ENCODE results near the gene PLCD3. TPM values are rescaled to one million over a fixed set of nuclear protein-coding genes. Genes with fewer than 3 reads are reported as not detected.

PLCD3 gene
- total RNA-seq, 2 experiments from 2014 or later = 3.0 to 4.1 TPM

Small RNA genes lying within 50 kb of the gene (microRNA-seq; reads per million reads assigned to microRNA genes)
- gene MIR6784 (ENCODE audit: borderline microRNAs expressed, borderline replicate concordance) = not detected

Other genes with a start within 250 kb of the PLCD3 start
- 100 to 1,000 TPM; 133 to 145 TPM for gene EFTUD2, start 233.1 kb downstream of the PLCD3 start, total RNA-seq
- not detected for gene GFAP, start 217.0 kb downstream of the PLCD3 start, total RNA-seq
- gene KIF18B, start 184.7 kb downstream of the PLCD3 start, total RNA-seq = 100 to 1,000 TPM; 107 to 109 TPM
- under 1 TPM; 0.67 to 0.77 TPM for gene C1QL1, start 164.2 kb downstream of the PLCD3 start, total RNA-seq
- gene DCAKD, start 80.9 kb downstream of the PLCD3 start, total RNA-seq = 10 to 100 TPM; 36.5 to 38.6 TPM
- gene NMT1, start 71.2 kb downstream of the PLCD3 start, total RNA-seq = 100 to 1,000 TPM; 118 to 138 TPM
- gene ACBD4, start 3.2 kb upstream of the PLCD3 start, total RNA-seq = 10 to 100 TPM; 18.4 to 19.7 TPM
- 10 to 100 TPM; 30.5 TPM for gene HEXIM1, start 16.0 kb upstream of the PLCD3 start, total RNA-seq
- 1 to 10 TPM; 5.3 to 8.4 TPM for gene HEXIM2, start 29.4 kb upstream of the PLCD3 start, total RNA-seq
- gene FMNL1, start 89.4 kb upstream of the PLCD3 start, total RNA-seq = 100 to 1,000 TPM; 391 to 410 TPM
- under 1 TPM; 0.27 to 0.67 TPM for gene SPATA32, start 129.6 kb upstream of the PLCD3 start, total RNA-seq
- 10 to 100 TPM; 25.8 to 26.0 TPM for gene MAP3K14, start 184.5 kb upstream of the PLCD3 start, total RNA-seq